ENCODE measurements around the gene HAUS7. TPM values are rescaled to one million over a fixed set of nuclear protein-coding genes. Genes with fewer than 3 reads are reported as not detected.

Gene HAUS7
- total RNA-seq, 2 experiments from 2014 or later: 24.4 to 25.6 TPM

DNA sequence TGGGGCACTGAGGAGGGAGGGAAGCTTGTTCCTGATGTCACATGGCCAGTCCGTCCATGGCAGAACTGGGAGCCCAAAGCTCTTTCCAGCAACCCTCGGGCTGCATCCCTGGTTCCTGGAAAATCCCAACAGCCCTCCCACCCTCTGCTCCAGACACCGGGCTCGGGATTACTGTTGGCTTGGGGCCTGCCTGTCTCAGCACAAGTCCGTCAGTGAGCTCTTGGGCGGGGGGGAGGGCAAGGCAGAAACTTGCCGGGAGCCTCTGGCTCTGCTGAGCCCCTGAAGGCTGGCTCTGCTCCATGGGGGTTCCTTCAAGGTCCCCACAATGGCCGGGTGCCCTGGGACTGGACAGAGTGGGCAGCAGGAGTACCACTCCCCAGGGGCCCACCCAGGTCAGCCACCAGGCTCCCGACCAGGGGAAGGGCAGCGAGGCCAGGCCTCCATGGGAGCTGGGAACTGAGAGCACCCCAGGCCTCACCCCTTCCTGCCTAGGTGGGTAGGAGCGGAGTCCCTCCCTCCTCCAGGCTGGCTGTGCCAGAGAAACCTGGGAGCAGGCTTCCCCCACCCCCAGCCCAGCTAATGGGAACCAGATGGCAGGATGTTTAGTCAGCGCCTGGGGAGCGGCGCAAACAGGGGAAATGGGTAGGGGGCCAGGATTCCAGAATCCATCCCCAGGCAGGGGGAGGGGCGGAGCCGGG, 6.4 kb upstream of the HAUS7 start:
- Histone ChIP-seq H3K27ac (ENCODE audit: low read depth in 1 of 2, low read length in 2 of 2) (no peak overlapping the region), H3K9me3 (ENCODE audit: control insufficient read depth in 1 of 2, insufficient read depth in 1 of 2, low read length in 2 of 2) (no peaks in the 10 kb centered on the region), H3K4me3 (ENCODE audit: low read length) (no peak overlapping the region), H3K36me3 (ENCODE audit: insufficient read depth, low read length) (no peaks in the 10 kb centered on the region), H3K4me1 (ENCODE audit: insufficient read depth, low read length) (peaks cover 15% of the 10 kb centered on the region), H3K27me3 (ENCODE audit: control insufficient read depth in 1 of 2, insufficient read depth in 2 of 2, low read length in 2 of 2) (no peaks in the 10 kb centered on the region)
- ATAC-seq (ENCODE audit: poor library complexity) (no peak), DNase-seq (no peak)
- H3K27ac Mint-ChIP-seq: no peak overlapping the region
- no peaks in the 10 kb centered on the region for H3K36me3 Mint-ChIP-seq (ENCODE audit: low read depth)
- no peaks in the 10 kb centered on the region for H3K27me3 Mint-ChIP-seq
- CTCF ChIA-PET: no interaction called here
- intact Hi-C loops (cut with DNase I, micrococcal nuclease): no loop called here
- no peak overlapping the region for H3K4me3 Mint-ChIP-seq
- H3K4me1 Mint-ChIP-seq (ENCODE audit: low read depth): no peaks in the 10 kb centered on the region
- no peaks in the 10 kb centered on the region for H3K9me3 Mint-ChIP-seq
- TF ChIP-seq, protein P1, sequence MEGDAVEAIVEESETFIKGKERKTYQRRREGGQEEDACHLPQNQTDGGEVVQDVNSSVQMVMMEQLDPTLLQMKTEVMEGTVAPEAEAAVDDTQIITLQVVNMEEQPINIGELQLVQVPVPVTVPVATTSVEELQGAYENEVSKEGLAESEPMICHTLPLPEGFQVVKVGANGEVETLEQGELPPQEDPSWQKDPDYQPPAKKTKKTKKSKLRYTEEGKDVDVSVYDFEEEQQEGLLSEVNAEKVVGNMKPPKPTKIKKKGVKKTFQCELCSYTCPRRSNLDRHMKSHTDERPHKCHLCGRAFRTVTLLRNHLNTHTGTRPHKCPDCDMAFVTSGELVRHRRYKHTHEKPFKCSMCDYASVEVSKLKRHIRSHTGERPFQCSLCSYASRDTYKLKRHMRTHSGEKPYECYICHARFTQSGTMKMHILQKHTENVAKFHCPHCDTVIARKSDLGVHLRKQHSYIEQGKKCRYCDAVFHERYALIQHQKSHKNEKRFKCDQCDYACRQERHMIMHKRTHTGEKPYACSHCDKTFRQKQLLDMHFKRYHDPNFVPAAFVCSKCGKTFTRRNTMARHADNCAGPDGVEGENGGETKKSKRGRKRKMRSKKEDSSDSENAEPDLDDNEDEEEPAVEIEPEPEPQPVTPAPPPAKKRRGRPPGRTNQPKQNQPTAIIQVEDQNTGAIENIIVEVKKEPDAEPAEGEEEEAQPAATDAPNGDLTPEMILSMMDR (IDR thresholded peaks at IDR 0.05): no peak
- POLR2A ChIA-PET: no interaction called here

- ATAC-seq (ENCODE audit: poor library complexity): no peak
- POLR2A ChIA-PET: no interaction called here
- Histone ChIP-seq H3K36me3 (ENCODE audit: insufficient read depth, low read length) (no peaks in the 10 kb centered on the region), H3K4me3 (ENCODE audit: low read length) (no peak overlapping the region), H3K27me3 (ENCODE audit: control insufficient read depth in 1 of 2, insufficient read depth in 2 of 2, low read length in 2 of 2) (no peaks in the 10 kb centered on the region), H3K27ac (ENCODE audit: low read depth in 1 of 2, low read length in 2 of 2) (no peak overlapping the region), H3K4me1 (ENCODE audit: insufficient read depth, low read length) (peaks cover 23% of the 10 kb centered on the region), H3K9me3 (ENCODE audit: control insufficient read depth in 1 of 2, insufficient read depth in 1 of 2, low read length in 2 of 2) (no peaks in the 10 kb centered on the region)
- peak overlapping the region; percentile 51 for H3K4me3 Mint-ChIP-seq
- CTCF ChIA-PET: no interaction called here
- no peaks in the 10 kb centered on the region for H3K9me3 Mint-ChIP-seq
- no peak overlapping the region for H3K27ac Mint-ChIP-seq
- no peaks in the 10 kb centered on the region for H3K36me3 Mint-ChIP-seq (ENCODE audit: low read depth)
- H3K4me1 Mint-ChIP-seq (ENCODE audit: low read depth): peaks cover 6% of the 10 kb centered on the region
- DNase-seq: no peak
- TF ChIP-seq, protein P1 (IDR thresholded peaks at IDR 0.05): no peak
- no peaks in the 10 kb centered on the region for H3K27me3 Mint-ChIP-seq
- intact Hi-C loops (cut with DNase I, micrococcal nuclease): no loop called here
Observed at GRCh38 chrX:153475751-153476281, 5.4 kb upstream of the HAUS7 start.

GRCh38 chrX:153475271-153475670, 4.9 kb upstream of the HAUS7 start:
- H3K9me3 Mint-ChIP-seq: no peaks in the 10 kb centered on the region
- ChIA-PET CTCF (no interaction called here), POLR2A (no interaction called here)
- TF ChIP-seq, protein P1 (IDR thresholded peaks at IDR 0.05): no peak
- intact Hi-C loops (cut with DNase I, micrococcal nuclease): no loop called here
- peak overlapping the region; percentile 20 for H3K4me3 Mint-ChIP-seq
- Histone ChIP-seq H3K4me1 (ENCODE audit: insufficient read depth, low read length) (peaks cover 23% of the 10 kb centered on the region), H3K27me3 (ENCODE audit: control insufficient read depth in 1 of 2, insufficient read depth in 2 of 2, low read length in 2 of 2) (no peaks in the 10 kb centered on the region), H3K9me3 (ENCODE audit: control insufficient read depth in 1 of 2, insufficient read depth in 1 of 2, low read length in 2 of 2) (no peaks in the 10 kb centered on the region), H3K27ac (ENCODE audit: low read depth in 1 of 2, low read length in 2 of 2) (peak overlapping the region in 1 of 2 donors; percentile 41), H3K4me3 (ENCODE audit: low read length) (peak overlapping the region; percentile 43), H3K36me3 (ENCODE audit: insufficient read depth, low read length) (no peaks in the 10 kb centered on the region)
- H3K36me3 Mint-ChIP-seq (ENCODE audit: low read depth): no peaks in the 10 kb centered on the region
- DNase-seq: no peak
- no peak for ATAC-seq (ENCODE audit: poor library complexity)
- H3K27ac Mint-ChIP-seq: peak overlapping the region; percentile 17
- H3K4me1 Mint-ChIP-seq (ENCODE audit: low read depth): peaks cover 6% of the 10 kb centered on the region
- H3K27me3 Mint-ChIP-seq: no peaks in the 10 kb centered on the region
